A549 (cell line): ENCODE data around the gene LAMB3. TPM values are rescaled to one million over a fixed set of nuclear protein-coding genes. Genes with fewer than 3 reads are reported as not detected.

Experiments used
- ATAC-seq, 2 experiments: fragments of 200-7000 bp in 1 of 2; fragments of >200 bp in 1 of 2; cut with Nextera tagmentation in 1 of 2; cut with Tn5 transposase in 1 of 2; 3 replicates each; pipeline versions ENCODE4 v1.8.0 to v1.9.1; 2018 to 2020; ENCODE audit warnings: mild to moderate bottlenecking in 1 of 2, moderate library complexity in 1 of 2
- CTCF ChIA-PET: fragments of 300-600 bp; sonication (Branson Sonifier 250); formaldehyde crosslinking; extraction: SDS; loops from one replicate; lab custom pipeline; 2021; ENCODE audit warnings: antibody characterized with exemption, inconsistent platforms; lab: Yijun Ruan, JAX
- POLR2A ChIA-PET: fragments of 350-600 bp; formaldehyde crosslinking; extraction: SDS; loops from one replicate; lab custom pipeline; 2021; ENCODE audit warnings: antibody characterized with exemption, inconsistent platforms; lab: Yijun Ruan, JAX
- DNase-seq, 2 experiments: peaks; one replicate each; pipeline versions ENCODE4 v3.0.0 to v3.0.0-alpha.2; 2011 to 2016; ENCODE audit warnings: low read depth in 1 of 2, low spot score in 1 of 2
- FAIRE-seq: peaks from 2 replicates; lab custom pipeline; 2011; peaks lifted over from hg19 to GRCh38; lab: Jason Lieb, UNC
- H3K27ac ChIP-seq, 2 experiments: fragments of >200 bp; sonication (Bioruptor Twin); formaldehyde crosslinking; 3 replicates each; pipeline ENCODE4 v1.5.1; 2016 to 2017
- H3K4me1 ChIP-seq: fragments of >200 bp; sonication (Bioruptor Twin); formaldehyde crosslinking; 3 replicates; pipeline ENCODE4 v1.6.1; 2016
- H3K4me2 ChIP-seq: fragments of >200 bp; sonication (Bioruptor Twin); formaldehyde crosslinking; 3 replicates; pipeline ENCODE4 v1.6.1; 2016
- H3K4me3 ChIP-seq: fragments of >200 bp; sonication (Bioruptor Twin); formaldehyde crosslinking; 3 replicates; pipeline ENCODE4 v1.5.1; 2016
- H3K9me3 ChIP-seq: fragments of >200 bp; sonication (Bioruptor Twin); formaldehyde crosslinking; 3 replicates; pipeline ENCODE4 v1.6.1; 2016
- ATOH8 ChIP-seq: fragments of 250-450 bp; sonication (Bioruptor Pico); IDR thresholded peaks from 2 replicates; pipeline ENCODE4 v1.5.0; 2020; ENCODE audit warnings: low read depth, mild to moderate bottlenecking, moderate library complexity
- BHLHE40 ChIP-seq: IDR thresholded peaks from 2 replicates; pipeline ENCODE4 v1.6.1; 2012; ENCODE audit warnings: low read depth, low read length, inconsistent platforms
- CBX2 ChIP-seq: fragments of 200-600 bp; sonication (generic); IDR thresholded peaks from 2 replicates; pipeline ENCODE4 v1.6.1; 2016; ENCODE audit warnings: low read depth, mild to moderate bottlenecking, borderline replicate concordance
- CHD4 ChIP-seq: fragments of 200-600 bp; sonication (generic); IDR thresholded peaks from 2 replicates; pipeline ENCODE4 v1.6.1; 2016; ENCODE audit warnings: antibody characterized with exemption, mild to moderate bottlenecking, borderline replicate concordance
- EHF ChIP-seq: fragments of 250-450 bp; sonication (Bioruptor Pico); IDR thresholded peaks from 2 replicates; pipeline ENCODE4 v1.5.0; 2020; ENCODE audit warnings: mild to moderate bottlenecking
- EHMT2 ChIP-seq: fragments of 200-600 bp; sonication (generic); IDR thresholded peaks from 2 replicates; pipeline ENCODE4 v1.6.1; 2016; ENCODE audit warnings: antibody characterized with exemption, low read depth, mild to moderate bottlenecking, moderate library complexity
- EP300 ChIP-seq, 2 experiments: fragments of >200 bp; sonication (Bioruptor Twin); formaldehyde crosslinking; IDR thresholded peaks; 2 replicates in 1 of 2; 3 replicates in 1 of 2; pipeline ENCODE4 v1.6.1; 2016 to 2017
- FOSB ChIP-seq: fragments of 250-450 bp; sonication (Bioruptor Pico); IDR thresholded peaks from 2 replicates; pipeline ENCODE4 v1.5.0; 2020; ENCODE audit warnings: mild to moderate bottlenecking, moderate library complexity
- FOSL2 ChIP-seq, 2 experiments: fragments of 450-650 bp in 1 of 2; fragments of >200 bp in 1 of 2; sonication (Bioruptor Twin) in 1 of 2; formaldehyde crosslinking; IDR thresholded peaks; 2 replicates each; pipeline versions ENCODE4 v1.5.0 to v1.6.1; 2016 to 2020; ENCODE audit warnings: mild to moderate bottlenecking in 1 of 2, moderate library complexity in 1 of 2
- HES2 ChIP-seq: fragments of >200 bp; sonication (Bioruptor Twin); formaldehyde crosslinking; IDR thresholded peaks from 2 replicates; pipeline ENCODE4 v1.6.1; 2016
- HEYL ChIP-seq: fragments of 250-450 bp; sonication (Bioruptor Pico); IDR thresholded peaks from 2 replicates; pipeline ENCODE4 v1.8.0; 2021; ENCODE audit warnings: mild to moderate bottlenecking, moderate library complexity
- HOXB13 ChIP-seq: fragments of 250-450 bp; sonication (Bioruptor Pico); IDR thresholded peaks from 2 replicates; pipeline ENCODE4 v1.5.0; 2020; ENCODE audit warnings: low read depth, mild to moderate bottlenecking, moderate library complexity
- HOXB5 ChIP-seq: fragments of 250-450 bp; sonication (Bioruptor Pico); IDR thresholded peaks from 2 replicates; pipeline ENCODE4 v1.5.0; 2020; ENCODE audit warnings: mild to moderate bottlenecking, moderate library complexity
- KDM1A ChIP-seq: fragments of 200-600 bp; sonication (generic); IDR thresholded peaks from 2 replicates; pipeline ENCODE4 v1.6.1; 2016; ENCODE audit warnings: low read depth, mild to moderate bottlenecking
- RCOR1 ChIP-seq: fragments of 150-350 bp; IDR thresholded peaks from 2 replicates; pipeline ENCODE4 v1.6.1; 2014; ENCODE audit warnings: antibody characterized with exemption, low read length, low read depth
- REST ChIP-seq: fragments of 200-600 bp; sonication (generic); IDR thresholded peaks from 2 replicates; pipeline ENCODE4 v1.6.1; 2016; ENCODE audit warnings: antibody characterized with exemption, mild to moderate bottlenecking, moderate library complexity
- TP53 ChIP-seq: fragments of 250-450 bp; sonication (Bioruptor Pico); IDR thresholded peaks from 2 replicates; pipeline ENCODE4 v1.5.0; 2021; ENCODE audit warnings: mild to moderate bottlenecking, moderate library complexity
- ZFP36 ChIP-seq: fragments of 450-650 bp; IDR thresholded peaks from 2 replicates; pipeline ENCODE4 v1.6.1; 2014; ENCODE audit warnings: borderline replicate concordance; ENCODE audit not compliant: partially characterized antibody
- WGBS: methylation state at CpG from one replicate; pipeline ENCODE4 v1.1.6; 2017; ENCODE audit errors: missing lambda C conversion rate; 5-methylcytosine and 5-hydroxymethylcytosine counted together
- polyA plus RNA-seq, 4 experiments: library from polyadenylated mRNA; depleted of rRNA in 3 of 4; stranded (reverse); fragments of >200 nt; fragmentation: RNase III in 1 of 4; extraction: RNeasy Plus Mini Kit Qiagen cat#74134 plus additional on column Dnase treatment in 1 of 4; gene quantifications; 2 replicates in 3 of 4; 3 replicates in 1 of 4; pipeline ENCODE4 v1.2.3, GENCODE V29; 2011 to 2017

The LAMB3 gene
- polyA plus RNA-seq, 2 of the 4 experiments (the other 2 are of a cell fraction) = 7.3 to 9.1 TPM

GRCh38 chr1:209645574-209646452 is 6.4 kb downstream of the LAMB3 start (continued):
- no peak for TF ChIP-seq HEYL

DNA sequence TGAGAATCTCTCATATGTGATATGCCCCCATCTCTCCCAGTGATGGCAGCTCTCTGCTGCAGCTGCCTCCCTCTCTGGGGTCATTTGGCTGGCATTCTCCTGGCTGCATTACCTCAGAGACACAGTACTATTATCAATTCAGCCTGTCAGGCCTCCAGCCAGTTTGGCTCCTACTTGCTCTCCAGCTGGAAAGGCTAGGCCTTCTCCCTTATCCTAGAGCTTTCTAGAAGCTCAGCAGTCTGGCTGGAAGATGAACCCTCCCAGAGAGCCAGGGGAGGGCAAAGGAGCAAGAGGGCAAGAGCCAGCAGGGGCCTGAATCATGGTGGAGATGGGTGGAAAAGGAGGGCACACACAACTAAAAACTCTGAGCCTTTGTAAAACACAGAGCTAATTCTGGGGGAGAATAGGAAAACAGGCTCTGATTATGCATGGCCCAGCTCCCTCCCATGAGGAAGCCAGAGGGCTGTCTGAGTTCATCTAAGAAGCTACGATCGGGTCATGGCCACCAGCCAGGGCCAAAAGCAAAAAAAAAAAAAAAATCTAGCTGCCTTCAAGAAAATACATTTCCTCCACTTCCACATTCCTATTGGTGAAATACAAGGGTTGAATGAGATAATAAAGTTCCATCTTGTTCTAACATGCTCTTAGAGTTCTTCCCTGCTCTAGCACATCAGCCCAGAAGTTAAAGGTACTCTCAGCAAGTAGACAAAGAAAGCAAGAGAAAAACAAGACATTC is 8.8 kb downstream of the LAMB3 start:
- peaks cover 18% of the 10 kb centered on the region for H3K4me1 ChIP-seq
- H3K9me3 ChIP-seq = no peaks in the 10 kb centered on the region
- FAIRE-seq (no peak), ATAC-seq (no peak), DNase-seq (no peak)
- POLR2A ChIA-PET = no interaction called here
- no peak overlapping the region for H3K4me3 ChIP-seq
- no peak overlapping the region for H3K4me2 ChIP-seq
- no peak for TF ChIP-seq BHLHE40
- TF ChIP-seq REST = no peak
- TF ChIP-seq HES2 = no peak
- no peak for TF ChIP-seq FOSL2 (IDR thresholded peaks at IDR 0.05)
- TF ChIP-seq FOSL2 (CRISPR knock-in tag; IDR thresholded peaks at IDR 0.05) = no peak
- no peak overlapping the region; a peak in 1 of 6 replicates for H3K27ac ChIP-seq
- CTCF ChIA-PET = interaction anchor here (0.6 to 2.4 kb wide), 11 partner anchors 10 to 77 kb away, joined by 3 to 7 read pairs (median 5); no protein-coding TSS in a partner anchor
- WGBS = 86% methylated on average over 2 of the region's 2 CpGs

- no peak for DNase-seq
- POLR2A ChIA-PET = no interaction called here
- Histone ChIP-seq H3K4me1 (peaks cover 11% of the 10 kb centered on the region), H3K9me3 (no peaks in the 10 kb centered on the region), H3K4me2 (no peak overlapping the region), H3K27ac (no peak overlapping the region), H3K4me3 (no peak overlapping the region)
- FAIRE-seq = no peak
- CTCF ChIA-PET = interaction anchor here (1.1 to 2.4 kb wide), 10 partner anchors 11 to 77 kb away, joined by 3 to 7 read pairs (median 5); no protein-coding TSS in a partner anchor
- ATAC-seq = no peak
- 25% methylated on average over 3 of the region's 3 CpGs for WGBS
- no peak for TF ChIP-seq CBX2
These were observed 9.4 kb downstream of the LAMB3 start for GRCh38 chr1:209642816-209643215.

- TF ChIP-seq ATOH8 = no peak
- Histone ChIP-seq H3K4me3 (no peak overlapping the region), H3K4me2 (no peak overlapping the region), H3K4me1 (peaks cover 1% of the 10 kb centered on the region; the same call in 2 of the 3 replicates), H3K27ac (no peak overlapping the region), H3K9me3 (no peaks in the 10 kb centered on the region)
- ChIA-PET POLR2A (no interaction called here), CTCF (interaction anchor here (1.0 to 2.4 kb wide), 4 partner anchors 10 to 17 kb away, joined by 3 to 7 read pairs (median 5); no protein-coding TSS in a partner anchor)
- no peak for DNase-seq
- FAIRE-seq = no peak
- WGBS = 84% methylated on average over 5 of the region's 5 CpGs
- ATAC-seq = no peak
These were observed 10.4 kb downstream of the LAMB3 start for GRCh38 chr1:209641832-209642172.

DNA sequence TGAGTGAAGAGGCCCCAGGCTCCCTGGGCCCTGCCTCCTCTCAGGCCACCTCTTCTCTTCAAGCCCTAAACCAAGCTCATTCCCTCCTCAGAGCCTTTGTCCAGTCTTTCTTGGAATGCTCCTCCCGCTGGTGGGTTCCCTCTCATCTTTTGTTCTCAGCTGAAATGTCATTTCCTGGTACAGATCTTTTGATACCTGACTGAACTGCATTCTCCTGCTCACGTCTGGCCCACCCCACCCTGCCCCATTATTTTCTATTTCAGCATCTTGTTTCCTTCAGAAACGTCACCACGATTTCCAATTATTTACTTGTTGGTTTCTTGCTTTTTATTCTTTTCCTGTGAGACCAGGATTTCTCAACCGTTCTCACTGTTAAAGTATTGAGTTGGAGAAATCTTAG is 16.4 kb downstream of the LAMB3 start:
- no peak for DNase-seq
- no peaks in the 10 kb centered on the region for H3K4me1 ChIP-seq
- POLR2A ChIA-PET = no interaction called here
- ATAC-seq = no peak
- FAIRE-seq = no peak
- 66% methylated on average over 5 of the region's 5 CpGs for WGBS
- CTCF ChIA-PET = interaction anchor here (1.0 to 1.2 kb wide), 2 partner anchors 60 to 113 kb away, joined by 3 to 5 read pairs; no protein-coding TSS in a partner anchor
- no peak overlapping the region for H3K4me2 ChIP-seq
- H3K4me3 ChIP-seq = no peak overlapping the region
- no peak overlapping the region for H3K27ac ChIP-seq
- TF ChIP-seq EHF (CRISPR knock-in tag) (no peak), EP300 (IDR thresholded peaks at IDR 0.05) (no peak), HOXB13 (CRISPR knock-in tag) (no peak), HOXB5 (CRISPR knock-in tag) (no peak), ZFP36 (no peak), RCOR1 (no peak), EHMT2 (no peak), KDM1A (no peak), CHD4 (no peak), TP53 (CRISPR knock-in tag) (no peak), FOSB (CRISPR knock-in tag) (no peak)
- H3K9me3 ChIP-seq = no peaks in the 10 kb centered on the region
